H1 (cell line): ENCODE data around the gene ACTR5. TPM values are rescaled to one million over a fixed set of nuclear protein-coding genes. Genes with fewer than 3 reads are reported as not detected.
A peak's percentile ranks its signal among the peaks of the same experiment; 100 is the strongest.

Experiments used
- CTCF ChIA-PET: fragments of 300-600 bp; sonication (Branson Sonifier 250); formaldehyde crosslinking; loops from one replicate; lab custom pipeline; 2021; ENCODE audit not compliant: partially characterized antibody; lab: Charles Lee
- POLR2A ChIA-PET: fragments of 300-600 bp; sonication (Branson Sonifier 250); formaldehyde crosslinking; loops from one replicate; lab custom pipeline; 2021; ENCODE audit warnings: inconsistent platforms; ENCODE audit not compliant: partially characterized antibody; lab: Charles Lee
- DNase-seq, 2 experiments: peaks; one replicate each; pipeline versions ENCODE4 v3.0.0 to v3.0.0-alpha.2; 2010 to 2022; ENCODE audit warnings: low spot score in 2 of 2, low read depth in 1 of 2, mixed read lengths in 1 of 2
- FAIRE-seq: peaks from 2 replicates; lab custom pipeline; 2011; peaks lifted over from hg19 to GRCh38; lab: Jason Lieb, UNC
- H2AFZ ChIP-seq: 2 replicates; pipeline ENCODE4 v1.8.1; 2012; ENCODE audit warnings: low read length, inconsistent platforms
- H2AK5ac ChIP-seq: 2 replicates; pipeline ENCODE4 v1.6.1; 2013; ENCODE audit warnings: low read depth, low read length
- H2BK120ac ChIP-seq: replicated peaks from 2 replicates; pipeline ENCODE3; 2013; ENCODE audit warnings: low read depth, low read length, inconsistent platforms
- H2BK12ac ChIP-seq: 2 replicates; pipeline ENCODE4 v1.6.1; 2013; ENCODE audit warnings: low read depth, low read length
- H2BK15ac ChIP-seq: 2 replicates; pipeline ENCODE4 v1.6.1; 2013; ENCODE audit warnings: low read length
- H2BK20ac ChIP-seq: 2 replicates; pipeline ENCODE4 v1.6.1; 2013; ENCODE audit warnings: low read length
- H2BK5ac ChIP-seq: 2 replicates; pipeline ENCODE4 v1.6.1; 2013; ENCODE audit warnings: low read depth, low read length
- H3K14ac ChIP-seq: 2 replicates; pipeline ENCODE4 v1.6.1; 2013; ENCODE audit warnings: inconsistent platforms; ENCODE audit not compliant: insufficient read length
- H3K18ac ChIP-seq: 2 replicates; pipeline ENCODE4 v1.6.1; 2013; ENCODE audit warnings: low read length; ENCODE audit errors: extremely low read depth
- H3K23ac ChIP-seq: 2 replicates; pipeline ENCODE4 v1.6.1; 2013; ENCODE audit warnings: inconsistent platforms; ENCODE audit not compliant: insufficient read length
- H3K23me2 ChIP-seq: 2 replicates; pipeline ENCODE4 v1.6.1; 2013; ENCODE audit warnings: low read depth, low read length
- H3K27ac ChIP-seq: 2 replicates; pipeline ENCODE4 v1.6.1; 2011; ENCODE audit warnings: low read depth, low read length, inconsistent platforms
- H3K27me3 ChIP-seq, 4 experiments: replicated peaks in 1 of 4; 1 replicate in 1 of 4; 2 replicates in 3 of 4; pipeline versions ENCODE4 v1.6.1 to v1.8.1; 2011 to 2013; ENCODE audit warnings: low read length in 3 of 4, mild to moderate bottlenecking in 3 of 4, inconsistent platforms in 2 of 4, mixed read lengths in 2 of 4, moderate library complexity in 1 of 4; ENCODE audit not compliant: control insufficient read depth in 3 of 4, insufficient read depth in 3 of 4; ENCODE audit errors: extremely low read depth in 1 of 4
- H3K36me3 ChIP-seq, 4 experiments: 2 replicates each; pipeline versions ENCODE4 v1.6.1 to v1.8.1; 2011 to 2013; ENCODE audit warnings: mild to moderate bottlenecking in 4 of 4, low read length in 3 of 4, moderate library complexity in 2 of 4, control low read depth in 1 of 4, inconsistent platforms in 1 of 4; ENCODE audit not compliant: insufficient read depth in 4 of 4, control insufficient read depth in 2 of 4
- H3K4ac ChIP-seq: replicated peaks from 2 replicates; pipeline ENCODE3; 2013; ENCODE audit warnings: low read length, low read depth, mixed read lengths, inconsistent platforms; ENCODE audit not compliant: insufficient read length
- H3K4me1 ChIP-seq, 4 experiments: replicated peaks in 1 of 4; 1 replicate in 1 of 4; 2 replicates in 3 of 4; pipeline versions ENCODE4 v1.6.1 to v1.8.1; 2011 to 2013; ENCODE audit warnings: low read length in 3 of 4, inconsistent platforms in 2 of 4, mixed read lengths in 1 of 4; ENCODE audit not compliant: insufficient read depth in 4 of 4, control insufficient read depth in 3 of 4
- H3K4me2 ChIP-seq, 2 experiments: 2 replicates each; pipeline versions ENCODE4 v1.6.1 to v1.8.1; 2011 to 2013; ENCODE audit warnings: low read depth in 2 of 2, low read length in 2 of 2, control low read depth in 1 of 2, inconsistent platforms in 1 of 2, mild to moderate bottlenecking in 1 of 2; ENCODE audit not compliant: insufficient read depth in 1 of 2
- H3K4me3 ChIP-seq, 4 experiments: fragments of 200-600, 300-600 bp in 1 of 4; sonication (generic), shearing (Covaris generic), sonication (Bioruptor Twin) in 1 of 4; 2 replicates each; pipeline versions ENCODE4 v1.5.1 to v1.8.1; 2011 to 2016; ENCODE audit warnings: low read length in 4 of 4, low read depth in 3 of 4, control low read depth in 2 of 4, inconsistent platforms in 2 of 4, mild to moderate bottlenecking in 2 of 4, mixed read lengths in 1 of 4, moderate library complexity in 1 of 4; ENCODE audit not compliant: insufficient read depth in 2 of 4; ENCODE audit errors: extremely low read depth in 1 of 4
- H3K56ac ChIP-seq: replicated peaks from 2 replicates; pipeline ENCODE3; 2013; ENCODE audit warnings: low read depth, mild to moderate bottlenecking, mixed read lengths, low read length, inconsistent platforms; ENCODE audit not compliant: insufficient read length
- H3K79me1 ChIP-seq: 2 replicates; pipeline ENCODE4 v1.6.1; 2013; ENCODE audit warnings: low read depth, low read length, control low read depth
- H3K79me2 ChIP-seq, 2 experiments: 2 replicates each; pipeline versions ENCODE4 v1.6.1 to v1.8.1; 2012 to 2013; ENCODE audit warnings: low read length in 2 of 2, mild to moderate bottlenecking in 2 of 2, inconsistent platforms in 1 of 2; ENCODE audit not compliant: insufficient read depth in 2 of 2, control insufficient read depth in 1 of 2
- H3K9ac ChIP-seq, 4 experiments: replicated peaks in 1 of 4; 1 replicate in 1 of 4; 2 replicates in 3 of 4; pipeline versions ENCODE4 v1.6.1 to v1.8.1; 2011 to 2013; ENCODE audit warnings: low read depth in 3 of 4, low read length in 3 of 4, control low read depth in 2 of 4, mild to moderate bottlenecking in 2 of 4, moderate library complexity in 2 of 4, inconsistent platforms in 1 of 4; ENCODE audit errors: extremely low read depth in 1 of 4
- H3K9me3 ChIP-seq, 2 experiments: 2 replicates each; pipeline versions ENCODE4 v1.6.1 to v1.8.1; 2012 to 2013; ENCODE audit warnings: mild to moderate bottlenecking in 2 of 2, moderate library complexity in 2 of 2, control low read depth in 1 of 2, inconsistent platforms in 1 of 2, low read depth in 1 of 2, low read length in 1 of 2, mixed read lengths in 1 of 2; ENCODE audit not compliant: insufficient read depth in 2 of 2
- H4K20me1 ChIP-seq, 2 experiments: replicated peaks in 1 of 2; 2 replicates each; pipeline versions ENCODE3 to v1.8.1; 2011 to 2013; ENCODE audit warnings: inconsistent platforms in 2 of 2, low read length in 2 of 2, mild to moderate bottlenecking in 1 of 2; ENCODE audit not compliant: insufficient read depth in 2 of 2, control insufficient read depth in 1 of 2
- H4K5ac ChIP-seq: 2 replicates; pipeline ENCODE4 v1.6.1; 2013; ENCODE audit warnings: low read length, low read depth, mixed read lengths, inconsistent platforms; ENCODE audit not compliant: insufficient read length
- H4K8ac ChIP-seq: 2 replicates; pipeline ENCODE4 v1.8.0; 2013; ENCODE audit warnings: mild to moderate bottlenecking, moderate library complexity, low read length, inconsistent platforms; ENCODE audit not compliant: insufficient read depth; ENCODE audit errors: extremely low read depth
- H4K91ac ChIP-seq: replicated peaks from 2 replicates; pipeline ENCODE3; 2013; ENCODE audit warnings: low read length, mixed read lengths, inconsistent platforms; ENCODE audit not compliant: insufficient read length
- CTBP2 ChIP-seq: IDR thresholded peaks from 2 replicates; pipeline ENCODE4 v1.7.0; 2011; ENCODE audit warnings: borderline replicate concordance, mild to moderate bottlenecking, moderate library complexity, mixed read lengths, low read length; ENCODE audit not compliant: insufficient read depth, insufficient read length
- NANOG ChIP-seq: IDR thresholded peaks from 2 replicates; pipeline ENCODE4 v1.6.1; 2011; ENCODE audit warnings: low read length, low read depth, mild to moderate bottlenecking, inconsistent platforms; ENCODE audit not compliant: insufficient read depth, poor library complexity, severe bottlenecking
- WGBS, 2 experiments: shearing (Covaris generic) in 1 of 2; methylation state at CpG; one replicate each; pipeline versions ENCODE4 v1.1.6 to v1.1.7; 2013 to 2015; ENCODE audit warnings: low lambda C conversion rate in 2 of 2, mixed read lengths in 2 of 2, inconsistent platforms in 1 of 2, low coverage in 1 of 2, missing lambda C conversion rate in 1 of 2; ENCODE audit not compliant: insufficient replicate concordance in 2 of 2, insufficient coverage in 1 of 2, insufficient read length in 1 of 2; ENCODE audit errors: extremely low coverage in 1 of 2, missing lambda C conversion rate in 1 of 2; 5-methylcytosine and 5-hydroxymethylcytosine counted together
- polyA plus RNA-seq, 7 experiments: library from polyadenylated mRNA; depleted of rRNA in 3 of 7; stranded (reverse) in 5 of 7; unstranded in 2 of 7; fragments of >200 nt in 5 of 7; fragments of 200-250 nt in 2 of 7; gene quantifications; 1 replicate in 5 of 7; 2 replicates in 1 of 7; 4 replicates in 1 of 7; pipeline versions ENCODE4 v1.2.1 to v1.2.3, GENCODE V29; 2011 to 2013; ENCODE audit warnings: missing spikeins in 2 of 7, mixed read lengths in 2 of 7
- total RNA-seq: library from RNA; stranded (reverse); fragmentation: NEBNext Ultra II Directional; extraction: Animal tissue kit (Norgen Biotek cat#: 25700); gene quantifications from 2 replicates; pipeline ENCODE4 v1.2.1, GENCODE V29; 2021

Gene ACTR5
- total and polyA plus RNA-seq, 2 of the 8 experiments (the other 6 are each of a cell fraction or from before 2014, with no cell fraction given) = 10.4 to 14.4 TPM

DNA sequence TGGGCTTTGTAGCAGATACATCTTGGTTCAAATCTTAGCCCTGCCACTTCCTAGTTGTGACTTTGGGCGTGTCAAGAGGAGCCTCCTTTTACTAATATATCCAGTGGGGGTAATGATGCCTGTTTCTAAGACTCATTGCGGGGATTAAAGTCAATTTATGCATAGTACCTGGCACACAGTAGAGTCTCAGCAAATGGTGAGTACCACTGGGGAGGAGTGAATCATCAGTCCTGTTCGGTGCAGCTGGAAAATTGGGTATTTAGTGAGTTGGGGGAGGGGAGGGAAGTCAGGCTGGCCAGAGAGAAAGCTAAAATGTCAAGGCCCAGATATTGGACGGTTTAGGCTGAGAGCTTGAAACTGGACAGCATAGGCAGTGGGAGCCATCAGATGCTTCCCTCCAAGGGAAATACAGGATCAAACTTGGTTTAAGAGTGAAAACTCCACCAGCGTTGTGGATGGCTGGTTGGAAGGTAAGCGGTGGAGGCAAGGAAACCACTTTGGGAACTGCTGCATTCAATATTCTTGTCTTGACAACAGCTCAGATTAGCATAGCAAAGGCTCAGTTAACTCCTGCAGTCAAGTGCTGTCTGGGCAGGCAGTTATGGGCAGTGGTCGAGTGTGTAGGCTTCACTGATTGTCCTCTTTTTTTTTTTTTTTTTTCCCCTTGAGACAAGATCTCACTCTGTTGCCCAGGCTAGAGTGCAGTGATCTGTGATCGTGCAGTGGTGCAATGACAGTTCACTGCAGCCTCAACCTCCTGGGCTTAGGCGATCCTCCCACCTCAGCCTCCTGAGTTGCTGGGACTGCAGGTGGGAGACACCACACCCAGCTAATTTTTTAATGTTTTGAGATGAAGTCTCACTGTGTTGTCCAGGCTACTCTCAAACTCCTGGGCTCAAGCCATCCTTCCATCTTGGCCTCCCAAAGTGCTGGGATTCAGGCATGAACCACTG is 70.1 kb downstream of the ACTR5 start:
- no peaks in the 10 kb centered on the region for H3K23me2 ChIP-seq
- POLR2A ChIA-PET = interaction anchor here (0.6 to 1.8 kb wide), 5 partner anchors 10 to 203 kb away, joined by 3 to 5 read pairs (median 4); partner anchors contain the start of gene PPP1R16B
- no peak overlapping the region for H4K5ac ChIP-seq
- H2AK5ac ChIP-seq = no peak overlapping the region
- H3K4ac ChIP-seq = peak overlapping the region; percentile 24
- H3K79me2 ChIP-seq = no peaks in the 10 kb centered on the region; a peak in 1 of 4 replicates
- H2BK5ac ChIP-seq = peak overlapping the region; percentile 17; the same call in 1 of the 2 replicates
- H3K56ac ChIP-seq = no peak overlapping the region
- FAIRE-seq (no peak), DNase-seq (no peak)
- no peak overlapping the region for H3K27ac ChIP-seq
- H3K23ac ChIP-seq = no peak overlapping the region
- H2BK15ac ChIP-seq = no peak overlapping the region
- H2BK20ac ChIP-seq = no peak overlapping the region
- H4K91ac ChIP-seq = no peak overlapping the region
- TF ChIP-seq CTBP2 = no peak
- peak; percentile 23 for TF ChIP-seq NANOG
- no peak overlapping the region for H3K9ac ChIP-seq
- no peak overlapping the region for H3K4me3 ChIP-seq
- no peaks in the 10 kb centered on the region for H3K9me3 ChIP-seq
- no peaks in the 10 kb centered on the region for H4K20me1 ChIP-seq
- no peaks in the 10 kb centered on the region; the same call in 1 of the 2 replicates for H3K79me1 ChIP-seq
- no peak overlapping the region for H3K18ac ChIP-seq
- CTCF ChIA-PET = interaction anchor here (0.7 to 3.4 kb wide), 4 partner anchors 8 to 450 kb away, joined by 3 to 14 read pairs (median 4); no protein-coding TSS in a partner anchor
- peaks cover 2 to 12% (median 4%) of the 10 kb centered on the region in 4 experiments for H3K4me1 ChIP-seq
- no peak overlapping the region for H2AFZ ChIP-seq
- no peaks in the 10 kb centered on the region for H3K36me3 ChIP-seq
- H3K4me2 ChIP-seq = peak overlapping the region; percentile 12 to 36; a peak in 1 of 4 replicates
- no peak overlapping the region for H3K14ac ChIP-seq
- no peaks in the 10 kb centered on the region for H3K27me3 ChIP-seq
- WGBS, 2 experiments = 76% methylated on average over 9 of the region's 9 CpGs; no CpG with 5 or more reads in 1 of the 2 experiments
- no peak overlapping the region for H2BK12ac ChIP-seq
- no peak overlapping the region for H2BK120ac ChIP-seq
- H4K8ac ChIP-seq = no peak overlapping the region
